GM13977 (cell line): ENCODE measurements around the gene LRFN4.

Source experiments
- DNase-seq: peaks from one replicate; pipeline ENCODE4 v3.0.0; 2012; ENCODE audit warnings: low spot score
- in situ Hi-C: fragments of 300-500 bp; cut with MboI; formaldehyde crosslinking; loops from one replicate; pipeline ENCODE4 v1.12.0; 2022; ENCODE audit warnings: low sequenced_read_pairs, low pct_unique_long_range_greater_than_20kb, mixed read lengths, inconsistent platforms; ENCODE audit not compliant: unreplicated experiment
- TF ChIP-seq, protein P1 (sequence below): IDR thresholded peaks from 2 replicates; pipeline ENCODE4 v1.5.1; 2012; ENCODE audit warnings: mild to moderate bottlenecking, control low read depth; ENCODE audit not compliant: insufficient read depth; ENCODE audit errors: extremely low read depth, missing control alignments

LRFN4 gene

DNA sequence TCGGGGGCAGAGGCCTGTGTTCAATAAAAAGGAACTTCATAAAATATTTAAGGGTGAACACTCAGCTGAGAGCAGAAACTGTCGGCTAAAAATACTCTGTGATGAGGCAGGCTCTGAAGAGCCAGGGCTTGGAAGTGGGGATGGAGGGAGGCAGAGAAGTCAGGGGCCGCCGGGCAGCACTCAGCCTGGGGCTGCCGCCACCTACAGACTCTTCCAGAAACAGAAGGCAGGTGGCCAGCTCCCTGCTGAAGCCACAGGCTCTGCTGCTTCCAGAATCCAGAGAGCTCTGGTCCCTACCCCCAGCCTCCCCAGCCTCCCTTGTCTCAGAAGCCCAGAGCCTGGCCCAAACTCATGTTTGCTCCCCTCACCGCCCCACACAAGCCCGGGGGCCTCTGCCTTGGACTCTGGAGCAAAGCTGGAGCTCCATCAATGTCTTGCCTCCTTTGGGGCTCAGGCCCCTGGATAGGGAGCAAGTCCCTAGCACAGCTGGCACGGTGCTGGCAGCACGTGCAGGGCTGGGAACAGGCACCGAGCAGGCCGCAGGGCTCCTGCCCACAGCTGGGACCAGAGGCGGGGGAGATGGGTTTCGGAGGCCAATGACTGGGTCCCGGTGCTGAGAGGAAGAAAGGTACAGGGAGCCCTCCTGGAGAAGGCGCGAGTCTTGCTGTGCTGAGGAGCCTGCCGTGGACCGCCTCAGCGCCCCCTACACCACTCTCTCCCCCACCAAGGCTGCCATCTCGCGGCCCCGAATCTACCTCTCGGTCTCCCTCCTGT is 8.2 kb downstream of the LRFN4 start:
- DNase-seq, result no peak
- in situ Hi-C loops, result no loop called here
- TF ChIP-seq, protein P1, sequence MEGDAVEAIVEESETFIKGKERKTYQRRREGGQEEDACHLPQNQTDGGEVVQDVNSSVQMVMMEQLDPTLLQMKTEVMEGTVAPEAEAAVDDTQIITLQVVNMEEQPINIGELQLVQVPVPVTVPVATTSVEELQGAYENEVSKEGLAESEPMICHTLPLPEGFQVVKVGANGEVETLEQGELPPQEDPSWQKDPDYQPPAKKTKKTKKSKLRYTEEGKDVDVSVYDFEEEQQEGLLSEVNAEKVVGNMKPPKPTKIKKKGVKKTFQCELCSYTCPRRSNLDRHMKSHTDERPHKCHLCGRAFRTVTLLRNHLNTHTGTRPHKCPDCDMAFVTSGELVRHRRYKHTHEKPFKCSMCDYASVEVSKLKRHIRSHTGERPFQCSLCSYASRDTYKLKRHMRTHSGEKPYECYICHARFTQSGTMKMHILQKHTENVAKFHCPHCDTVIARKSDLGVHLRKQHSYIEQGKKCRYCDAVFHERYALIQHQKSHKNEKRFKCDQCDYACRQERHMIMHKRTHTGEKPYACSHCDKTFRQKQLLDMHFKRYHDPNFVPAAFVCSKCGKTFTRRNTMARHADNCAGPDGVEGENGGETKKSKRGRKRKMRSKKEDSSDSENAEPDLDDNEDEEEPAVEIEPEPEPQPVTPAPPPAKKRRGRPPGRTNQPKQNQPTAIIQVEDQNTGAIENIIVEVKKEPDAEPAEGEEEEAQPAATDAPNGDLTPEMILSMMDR, result no peak

GRCh38 chr11:66866007-66866406 is 9.1 kb downstream of the LRFN4 start:
- DNase-seq, result no peak
- in situ Hi-C loops, result no loop called here
- TF ChIP-seq, protein P1, result no peak

- in situ Hi-C loops, result no loop called here
- DNase-seq, result no peak
- TF ChIP-seq, protein P1, result no peak
Measured at GRCh38 chr11:66866511-66866986, 9.7 kb downstream of the LRFN4 start.

GRCh38 chr11:66867425-66868040 is 10.7 kb downstream of the LRFN4 start:
- TF ChIP-seq, protein P1, result no peak
- in situ Hi-C loops, result no loop called here
- no peak for DNase-seq

DNA sequence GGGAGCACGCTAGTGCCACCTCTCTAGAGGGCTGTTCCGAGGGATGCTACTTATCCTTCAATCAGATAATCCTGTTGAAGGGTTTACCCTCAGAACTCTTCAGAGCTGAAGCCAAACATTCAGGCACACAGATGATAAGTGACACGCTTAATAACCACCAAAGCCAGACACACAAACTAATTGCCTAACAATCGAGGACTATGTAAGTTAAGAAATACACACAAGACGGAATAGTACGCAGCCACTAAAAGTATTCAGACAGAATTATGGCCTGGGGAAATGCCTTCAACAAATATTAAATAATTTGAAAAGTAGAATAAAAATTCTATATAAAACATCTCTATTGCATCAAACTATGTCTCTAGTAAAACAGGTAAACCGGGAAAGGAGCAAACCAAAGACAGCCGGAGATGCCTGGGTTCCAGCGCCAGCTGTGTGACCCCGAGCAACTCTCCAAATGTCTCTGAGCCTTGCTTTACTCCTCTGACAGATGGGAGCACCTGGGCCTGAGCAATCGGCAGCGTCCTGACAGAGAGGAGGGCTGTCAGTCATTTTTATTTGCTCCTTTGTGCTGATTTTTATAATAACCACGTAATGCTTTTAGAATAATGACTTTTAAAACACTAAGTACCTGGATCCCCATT is 11.3 kb downstream of the LRFN4 start:
- TF ChIP-seq, protein P1, result no peak

GRCh38 chr11:66868726-66869566 is 12.1 kb downstream of the LRFN4 start:
- TF ChIP-seq, protein P1, result peak; percentile 77
- in situ Hi-C loops, result no loop called here
- peak; percentile 95 for DNase-seq

More for the DNA sequence above, 11.3 kb downstream of the LRFN4 start:
- DNase-seq, result no peak
- in situ Hi-C loops, result no loop called here
